GM18499 (cell line): Measurements from ENCODE around the gene BLVRB.
"Not testable (repeated sequence)": the region's sequence is repeated elsewhere in the genome, so short reads cannot be mapped to it uniquely, and the experiment has no call there.

Source experiments
- ATAC-seq: cut with Tn5 transposase; IDR thresholded peaks from one replicate; pipeline ENCODE4 v1.9.1; 2021; ENCODE audit warnings: moderate number of reproducible peaks; ENCODE audit not compliant: insufficient read depth, unreplicated experiment

BLVRB gene

GRCh38 chr19:40453151-40453735 lies 12.3 kb downstream of the BLVRB start:
- no peak for ATAC-seq

- no peak for ATAC-seq
These were observed 13.5 kb downstream of the BLVRB start for GRCh38 chr19:40452016-40452415.

GRCh38 chr19:40450664-40451063 lies 14.9 kb downstream of the BLVRB start:
- no peak for ATAC-seq

GRCh38 chr19:40449506-40449905 lies 16.0 kb downstream of the BLVRB start:
- ATAC-seq: no peak

GRCh38 chr19:40446263-40446784 lies 19.2 kb downstream of the BLVRB start:
- ATAC-seq: no peak

- no peak for ATAC-seq
These were observed 19.7 kb downstream of the BLVRB start for GRCh38 chr19:40445780-40446262.

GRCh38 chr19:40444825-40445312 lies 20.7 kb downstream of the BLVRB start:
- no peak for ATAC-seq

GRCh38 chr19:40444000-40444824 lies 21.3 kb downstream of the BLVRB start, which contains the start of gene SERTAD3:
SERTAD3 (minus strand) TSS chr19:40444335; CDS start chr19:40442080, 2,255 bp downstream.
- peak; percentile 41 for ATAC-seq

- ATAC-seq: peak; percentile 66
These were observed 22.2 kb downstream of the BLVRB start for GRCh38 chr19:40443131-40443999.

- ATAC-seq: no peak
These were observed 23.0 kb downstream of the BLVRB start for GRCh38 chr19:40442328-40443130.

GRCh38 chr19:40441719-40442253 lies 23.8 kb downstream of the BLVRB start:
- ATAC-seq: no peak

- no peak for ATAC-seq
These were observed 27.3 kb downstream of the BLVRB start for GRCh38 chr19:40438284-40438683.

GRCh38 chr19:40433391-40434216 lies 31.9 kb downstream of the BLVRB start:
- no peak for ATAC-seq

GRCh38 chr19:40432760-40433159 lies 32.8 kb downstream of the BLVRB start:
- ATAC-seq: not testable (repeated sequence)

- no peak for ATAC-seq
These were observed 33.8 kb downstream of the BLVRB start for GRCh38 chr19:40431698-40432097.

- not testable (repeated sequence) for ATAC-seq
These were observed 35.3 kb downstream of the BLVRB start for GRCh38 chr19:40430242-40430641.

GRCh38 chr19:40428197-40428596 lies 37.3 kb downstream of the BLVRB start:
- not testable (repeated sequence) for ATAC-seq
